Measurements from ENCODE around the gene CLCF1.
A peak's percentile ranks its signal among the peaks of the same experiment; 100 is the strongest.

The CLCF1 gene

GRCh38 chr11:67372321-67372992 is 941 bp downstream of the CLCF1 start:
- peak overlapping the region; percentile 58 for H3K4me3 ChIP-seq (ENCODE audit: control insufficient read depth, low read depth, low read length)
- no peak for TF ChIP-seq CTCF (conservative IDR thresholded peaks at IDR 0.05; ENCODE audit: control insufficient read depth, insufficient read depth, low read depth, low read length)
- DNase-seq (ENCODE audit: low read depth): no peak

GRCh38 chr11:67371911-67372320 is 1.5 kb downstream of the CLCF1 start:
- peak overlapping the region; percentile 52 for H3K4me3 ChIP-seq (ENCODE audit: control insufficient read depth, low read depth, low read length)
- no peak for DNase-seq (ENCODE audit: low read depth)
- TF ChIP-seq CTCF (conservative IDR thresholded peaks at IDR 0.05; ENCODE audit: control insufficient read depth, insufficient read depth, low read depth, low read length): no peak

- peak overlapping the region; percentile 52 for H3K4me3 ChIP-seq (ENCODE audit: control insufficient read depth, low read depth, low read length)
- peak; percentile 54 for TF ChIP-seq CTCF (conservative IDR thresholded peaks at IDR 0.05; ENCODE audit: control insufficient read depth, insufficient read depth, low read depth, low read length)
- peak; percentile 61 for DNase-seq (ENCODE audit: low read depth)
Observed at GRCh38 chr11:67371189-67371910, 2.0 kb downstream of the CLCF1 start.

GRCh38 chr11:67370351-67371076 is 2.9 kb downstream of the CLCF1 start:
- DNase-seq (ENCODE audit: low read depth): peak; percentile 54
- H3K4me3 ChIP-seq (ENCODE audit: control insufficient read depth, low read depth, low read length): no peak overlapping the region
- no peak for TF ChIP-seq CTCF (conservative IDR thresholded peaks at IDR 0.05; ENCODE audit: control insufficient read depth, insufficient read depth, low read depth, low read length)

GRCh38 chr11:67369801-67370284 is 3.6 kb downstream of the CLCF1 start:
- no peak for DNase-seq (ENCODE audit: low read depth)
- no peak for TF ChIP-seq CTCF (conservative IDR thresholded peaks at IDR 0.05; ENCODE audit: control insufficient read depth, insufficient read depth, low read depth, low read length)
- H3K4me3 ChIP-seq (ENCODE audit: control insufficient read depth, low read depth, low read length): no peak overlapping the region

- no peak overlapping the region for H3K4me3 ChIP-seq (ENCODE audit: control insufficient read depth, low read depth, low read length)
- TF ChIP-seq CTCF (conservative IDR thresholded peaks at IDR 0.05; ENCODE audit: control insufficient read depth, insufficient read depth, low read depth, low read length): no peak
- DNase-seq (ENCODE audit: low read depth): no peak
Observed at GRCh38 chr11:67369275-67369674, 4.1 kb downstream of the CLCF1 start.

Data from fibroblast of mammary gland (primary cell).